Muscle of back (tissue), 11 donors: ENCODE results near the gene LINC01488. TPM values are rescaled to one million over a fixed set of nuclear protein-coding genes. Genes with fewer than 3 reads are reported as not detected.

ENCODE experiments used
- DNase-seq, 3 donors: peaks; one replicate each; pipeline versions ENCODE4 v3.0.0 to v3.0.0-alpha.2; 2013
- polyA plus RNA-seq, 10 donors: library from polyadenylated mRNA; unstranded; fragments of 120-200 nt; gene quantifications; one replicate each; pipeline ENCODE4 v1.2.1, GENCODE V29; 2013; ENCODE audit not compliant: insufficient read length in 10 of 10

LINC01488 gene
- polyA plus RNA-seq, 10 donors: 0.05 to 0.26 (median 0.08) TPM; not detected in 3

- DNase-seq: peak in 1 of 3 donors; percentile 30
These were observed 61.1 kb downstream of the LINC01488 start for GRCh38 chr11:69542314-69543168.

Other genes starting within 250 kb of the LINC01488 start
- gene MYEOV, start 187.5 kb upstream of the LINC01488 start, polyA plus RNA-seq: 1 to 10 TPM in 1 of 10 donors, under 1 TPM in 9; 0.29 to 1.2 (median 0.62) TPM
- 100 to 1,000 TPM in 1 of 10 donors, 10 to 100 TPM in 9; 54.2 to 114 (median 70.4) TPM for gene CCND1, start 159.5 kb downstream of the LINC01488 start, polyA plus RNA-seq
- gene LTO1, start 193.7 kb downstream of the LINC01488 start, polyA plus RNA-seq: 10 to 100 TPM; 12.9 to 25.0 (median 16.6) TPM
- 1 to 10 TPM in 7 of 10 donors, under 1 TPM in 3; 0.43 to 1.8 (median 1.1) TPM for gene FGF19, start 222.4 kb downstream of the LINC01488 start, polyA plus RNA-seq